GM18511 (cell line): ENCODE results near the gene SNX33.
A peak's percentile ranks its signal among the peaks of the same experiment; 100 is the strongest.
"Not testable (repeated sequence)": the region's sequence is repeated elsewhere in the genome, so short reads cannot be mapped to it uniquely, and the experiment has no call there.

Source experiments
- ATAC-seq: cut with Tn5 transposase; IDR thresholded peaks from one replicate; pipeline ENCODE4 v1.9.1; 2021; ENCODE audit warnings: mild to moderate bottlenecking, moderate library complexity; ENCODE audit not compliant: unreplicated experiment

The SNX33 gene

GRCh38 chr15:75647370-75648155, at the start of gene SNX33:
SNX33 (plus strand) TSS chr15:75647912; CDS start chr15:75649103, 1,191 bp downstream.
- ATAC-seq: no peak

GRCh38 chr15:75598361-75598760, 49.4 kb upstream of the SNX33 start:
- no peak for ATAC-seq

- ATAC-seq: no peak
These were observed 48.3 kb upstream of the SNX33 start for GRCh38 chr15:75599401-75599800.

GRCh38 chr15:75606026-75606425, 41.7 kb upstream of the SNX33 start:
- no peak for ATAC-seq

- ATAC-seq: no peak
These were observed 40.7 kb upstream of the SNX33 start for GRCh38 chr15:75606711-75607699.

- no peak for ATAC-seq
These were observed 30.9 kb upstream of the SNX33 start for GRCh38 chr15:75616766-75617165.

- no peak for ATAC-seq
These were observed 27.5 kb upstream of the SNX33 start for GRCh38 chr15:75620058-75620820.

GRCh38 chr15:75620841-75621391, 26.8 kb upstream of the SNX33 start:
- no peak for ATAC-seq

GRCh38 chr15:75622505-75622904, 25.2 kb upstream of the SNX33 start:
- no peak for ATAC-seq

- ATAC-seq: peak; percentile 80
These were observed 22.0 kb upstream of the SNX33 start, which contains the start of gene SNUPN for GRCh38 chr15:75625542-75626347. SNUPN (minus strand) TSS chr15:75625725; CDS start chr15:75621051, 4,674 bp downstream.

GRCh38 chr15:75631935-75632334, 15.8 kb upstream of the SNX33 start:
- no peak for ATAC-seq

GRCh38 chr15:75633922-75634321, 13.8 kb upstream of the SNX33 start:
- not testable (repeated sequence) for ATAC-seq

- ATAC-seq: no peak
These were observed 11.7 kb upstream of the SNX33 start for GRCh38 chr15:75636026-75636425.

- no peak for ATAC-seq
These were observed 10.3 kb upstream of the SNX33 start for GRCh38 chr15:75637245-75638009.

GRCh38 chr15:75639191-75639708, 8.5 kb upstream of the SNX33 start:
- no peak for ATAC-seq

- peak; percentile 91 for ATAC-seq
These were observed 7.8 kb upstream of the SNX33 start, which contains the start of gene IMP3 for GRCh38 chr15:75639709-75640482. IMP3 (minus strand) TSS chr15:75640224; CDS start chr15:75640168, 56 bp downstream.

GRCh38 chr15:75640483-75641178, 7.1 kb upstream of the SNX33 start:
- ATAC-seq: peak; percentile 39
